Activated naive CD8-positive, alpha-beta T cell treated with anti-CD3 and anti-CD28 coated beads for 36 hours (primary cell): ENCODE results near the gene ABI3BP. TPM values are rescaled to one million over a fixed set of nuclear protein-coding genes. Genes with fewer than 3 reads are reported as not detected.
"Not testable (repeated sequence)": the region's sequence is repeated elsewhere in the genome, so short reads cannot be mapped to it uniquely, and the experiment has no call there.

Experiments
- DNase-seq: peaks from one replicate; pipeline ENCODE4 v3.0.0; 2021
- H3K27ac Mint-ChIP-seq: one replicate; pipeline ENCODE4 v1.8.0; 2022; ENCODE audit warnings: mild to moderate bottlenecking, moderate library complexity, mixed read lengths
- H3K27me3 Mint-ChIP-seq: one replicate; pipeline ENCODE4 v1.8.0; 2022; ENCODE audit warnings: mild to moderate bottlenecking, mixed read lengths
- H3K36me3 Mint-ChIP-seq: one replicate; pipeline ENCODE4 v1.8.0; 2021; ENCODE audit warnings: mild to moderate bottlenecking, mixed read lengths
- H3K4me1 Mint-ChIP-seq: one replicate; pipeline ENCODE4 v1.8.0; 2021; ENCODE audit warnings: mixed read lengths
- H3K4me3 Mint-ChIP-seq: one replicate; pipeline ENCODE4 v1.8.0; 2022; ENCODE audit warnings: mild to moderate bottlenecking, moderate library complexity, mixed read lengths
- H3K9me3 Mint-ChIP-seq: one replicate; pipeline ENCODE4 v1.8.0; 2022; ENCODE audit warnings: mixed read lengths
- total RNA-seq, 2 experiments: library from RNA; stranded (reverse); gene quantifications; one replicate each; pipeline ENCODE4 v1.2.3, GENCODE V29; 2021

ABI3BP gene
- total RNA-seq, 2 experiments from 2014 or later: 0.12 to 0.14 TPM

DNA sequence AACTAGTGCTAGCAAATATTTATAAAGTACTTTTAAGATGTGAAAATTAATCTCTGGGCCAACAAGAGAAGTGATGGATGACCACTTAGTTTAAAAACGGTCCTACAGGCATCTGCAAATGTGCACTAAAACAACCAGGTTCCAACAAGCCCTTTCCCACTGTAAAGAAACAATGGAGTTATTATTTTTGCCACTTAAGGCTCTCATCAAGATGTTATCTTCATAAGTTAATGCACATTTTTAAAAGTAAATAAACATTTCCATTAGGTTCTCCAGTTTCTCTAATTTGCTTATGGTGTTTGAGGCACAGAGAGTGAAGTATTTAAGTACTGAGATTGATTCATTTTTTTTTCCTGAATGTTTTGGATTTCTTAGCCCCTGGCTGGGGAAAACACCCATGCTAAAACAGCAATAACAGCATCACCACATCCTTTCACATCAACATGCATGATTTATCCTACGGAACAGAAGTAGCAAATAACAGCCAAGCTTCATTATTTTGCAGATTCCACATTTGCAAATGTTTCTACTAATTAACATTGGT, 20.8 kb downstream of the ABI3BP start:
- DNase-seq: no peak
- Mint-ChIP-seq H3K27me3 (no peaks in the 10 kb centered on the region), H3K9me3 (no peaks in the 10 kb centered on the region), H3K27ac (no peak overlapping the region), H3K36me3 (no peaks in the 10 kb centered on the region), H3K4me3 (no peak overlapping the region), H3K4me1 (no peaks in the 10 kb centered on the region)

DNA sequence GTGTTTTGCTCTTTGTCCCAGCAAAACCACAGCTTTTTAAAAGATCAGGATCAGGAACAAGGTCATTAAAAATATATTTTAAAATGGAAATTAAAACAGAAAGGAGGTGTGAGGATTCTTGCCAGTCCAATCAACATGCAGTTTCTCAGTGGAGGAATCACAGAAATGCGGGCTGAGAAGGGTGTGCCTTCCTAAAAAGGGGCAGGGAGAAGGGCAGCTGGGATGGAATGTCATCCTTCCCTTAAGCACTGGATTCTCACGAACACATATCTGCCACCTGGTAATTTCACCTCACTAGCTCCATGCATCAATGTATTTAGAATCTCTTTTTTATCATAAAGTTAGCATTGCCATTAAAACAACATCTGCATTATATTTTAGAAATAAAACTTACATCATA, 21.4 kb downstream of the ABI3BP start:
- H3K27ac Mint-ChIP-seq: no peak overlapping the region
- no peak for DNase-seq
- no peaks in the 10 kb centered on the region for H3K4me1 Mint-ChIP-seq
- H3K27me3 Mint-ChIP-seq: no peaks in the 10 kb centered on the region
- H3K36me3 Mint-ChIP-seq: no peaks in the 10 kb centered on the region
- H3K9me3 Mint-ChIP-seq: no peaks in the 10 kb centered on the region
- H3K4me3 Mint-ChIP-seq: no peak overlapping the region

DNA sequence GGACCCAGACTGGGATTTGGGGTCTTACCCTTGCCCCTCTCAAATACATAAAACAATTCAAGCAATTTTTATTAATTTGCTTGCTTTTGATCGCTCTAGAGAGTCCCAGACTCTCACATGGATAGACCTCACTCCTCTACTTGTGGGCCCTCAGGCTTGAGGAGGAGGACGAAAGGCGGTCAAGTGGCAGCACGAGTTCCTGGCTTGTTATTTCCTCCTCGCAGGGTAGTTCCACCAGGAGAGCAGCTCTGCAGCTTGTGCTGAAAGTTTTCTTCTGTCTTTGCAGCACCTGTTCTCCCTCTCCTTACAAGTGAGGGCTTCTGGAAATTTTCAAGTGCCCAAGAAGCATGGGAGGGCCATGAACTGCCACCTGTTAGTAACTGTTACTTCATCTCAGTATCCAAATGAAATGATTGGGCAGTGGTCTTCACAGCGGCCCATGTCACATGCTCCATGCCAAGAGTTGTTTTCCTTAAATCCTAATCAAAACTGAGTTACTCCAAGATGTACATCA, 22.7 kb downstream of the ABI3BP start:
- Mint-ChIP-seq H3K4me1 (no peaks in the 10 kb centered on the region), H3K4me3 (no peak overlapping the region), H3K9me3 (no peaks in the 10 kb centered on the region), H3K27ac (no peak overlapping the region), H3K36me3 (no peaks in the 10 kb centered on the region), H3K27me3 (no peaks in the 10 kb centered on the region)
- no peak for DNase-seq

DNA sequence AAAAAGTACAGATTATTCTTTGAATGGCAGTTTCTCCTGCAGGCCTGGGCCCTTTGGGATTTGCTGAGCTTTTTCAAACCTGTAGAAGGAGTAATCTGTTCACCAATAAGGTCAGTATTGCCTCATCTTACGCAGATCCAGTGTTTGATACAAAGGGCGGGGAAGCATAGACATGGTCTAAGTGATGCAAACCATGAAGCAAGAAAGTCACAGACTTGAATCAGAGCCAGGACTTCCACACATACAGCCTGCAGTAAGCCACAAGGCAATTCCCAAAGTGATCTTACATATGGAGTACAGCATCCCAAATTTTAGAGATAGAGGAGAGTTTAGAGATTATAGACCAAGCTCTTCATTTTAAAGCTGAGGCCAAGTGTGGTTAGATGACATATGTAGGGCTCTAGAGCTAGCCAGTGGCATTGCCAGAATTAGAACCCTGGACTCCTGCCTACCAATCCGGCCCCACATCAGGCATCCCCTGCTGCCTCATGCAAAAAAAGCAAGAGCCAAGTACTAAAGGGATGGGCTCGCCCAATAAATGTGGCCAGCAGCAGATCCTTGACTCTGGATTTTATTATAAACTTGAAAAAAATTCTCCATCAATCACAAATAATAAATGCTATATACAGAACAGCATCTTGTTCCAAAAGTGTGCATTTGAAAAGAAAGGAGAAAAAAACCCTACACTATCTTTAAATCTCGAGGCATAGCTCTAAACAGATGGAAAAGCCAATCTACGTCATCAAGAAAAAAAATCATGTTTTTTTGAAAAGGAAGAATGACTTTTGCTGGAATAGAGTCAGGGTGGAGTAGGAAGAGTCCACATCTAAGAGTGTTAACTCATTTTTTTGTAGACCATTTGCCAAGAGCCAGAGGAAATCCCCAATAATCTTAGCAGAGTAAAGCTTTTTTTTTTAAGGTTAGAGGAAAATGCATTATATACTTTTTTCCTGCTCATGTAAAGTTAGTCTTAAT, 24.0 kb downstream of the ABI3BP start:
- H3K9me3 Mint-ChIP-seq: no peaks in the 10 kb centered on the region
- H3K4me1 Mint-ChIP-seq: no peaks in the 10 kb centered on the region
- H3K27me3 Mint-ChIP-seq: no peaks in the 10 kb centered on the region
- DNase-seq: no peak
- H3K4me3 Mint-ChIP-seq: no peak overlapping the region
- H3K27ac Mint-ChIP-seq: no peak overlapping the region
- no peaks in the 10 kb centered on the region for H3K36me3 Mint-ChIP-seq

DNA sequence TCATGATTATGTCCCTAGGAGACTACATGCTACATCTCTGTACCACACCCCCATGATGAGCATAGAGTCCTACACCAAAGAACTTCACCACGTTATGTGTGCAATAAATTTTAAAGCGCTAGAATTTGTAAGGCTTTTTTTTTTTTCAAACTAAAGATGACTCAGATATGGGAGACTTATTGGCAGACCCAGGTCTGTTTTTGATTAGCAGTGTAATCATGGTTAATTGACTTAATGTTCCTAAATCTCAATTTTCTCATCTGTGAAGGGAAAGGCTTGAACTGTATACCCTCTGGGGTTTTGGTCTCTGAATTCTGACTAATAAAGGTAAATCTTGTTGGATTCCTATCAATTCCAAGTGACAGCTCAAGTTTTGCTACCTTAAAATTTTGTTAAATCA, 26.4 kb downstream of the ABI3BP start:
- Mint-ChIP-seq H3K36me3 (no peaks in the 10 kb centered on the region), H3K27me3 (no peaks in the 10 kb centered on the region), H3K9me3 (no peaks in the 10 kb centered on the region), H3K4me1 (no peaks in the 10 kb centered on the region), H3K4me3 (no peak overlapping the region), H3K27ac (no peak overlapping the region)
- no peak for DNase-seq

DNA sequence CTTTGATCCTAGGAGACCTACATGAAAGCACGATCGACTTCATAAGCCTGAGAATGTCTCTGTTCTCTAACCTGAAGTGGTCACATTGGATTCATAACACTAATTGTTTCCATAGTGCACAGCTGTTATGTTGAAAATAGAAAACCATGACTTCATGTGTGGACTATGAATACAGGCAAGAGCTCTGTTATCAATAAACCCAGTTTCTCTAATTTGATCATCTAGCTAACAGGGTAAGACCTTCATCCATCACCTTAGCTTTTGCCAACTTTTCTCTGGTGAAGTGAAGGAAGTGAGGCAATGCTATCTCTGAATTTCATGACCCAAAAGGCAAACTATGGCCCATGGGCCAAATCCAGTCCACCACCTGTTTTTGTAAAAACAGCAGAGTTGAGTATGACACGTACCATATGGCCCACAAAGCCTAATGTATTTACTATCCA, 27.2 kb downstream of the ABI3BP start:
- Mint-ChIP-seq H3K4me3 (no peak overlapping the region), H3K36me3 (no peaks in the 10 kb centered on the region), H3K4me1 (no peaks in the 10 kb centered on the region), H3K27me3 (no peaks in the 10 kb centered on the region), H3K27ac (no peak overlapping the region), H3K9me3 (no peaks in the 10 kb centered on the region)
- DNase-seq: no peak

DNA sequence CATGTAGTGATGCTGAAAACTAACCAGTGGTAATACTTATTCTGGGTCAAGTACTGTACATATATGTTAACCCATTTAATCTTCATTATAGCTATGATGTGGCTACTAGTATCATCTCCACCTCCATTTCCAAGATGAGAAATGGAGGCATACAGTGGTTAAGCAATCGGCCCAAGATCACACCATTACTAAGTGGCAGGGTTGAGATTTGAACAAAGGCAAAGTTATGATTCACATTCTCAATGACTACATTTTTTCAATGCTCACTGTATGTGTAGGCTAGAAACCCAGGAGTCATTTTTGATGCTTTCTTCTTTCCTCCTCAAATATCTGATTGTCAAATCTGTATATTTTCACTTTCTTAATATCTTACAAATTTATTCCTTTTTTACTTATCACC, 30.2 kb downstream of the ABI3BP start:
- no peaks in the 10 kb centered on the region for H3K4me1 Mint-ChIP-seq
- no peaks in the 10 kb centered on the region for H3K36me3 Mint-ChIP-seq
- no peak overlapping the region for H3K27ac Mint-ChIP-seq
- H3K9me3 Mint-ChIP-seq: peaks cover 4% of the 10 kb centered on the region
- H3K27me3 Mint-ChIP-seq: no peaks in the 10 kb centered on the region
- H3K4me3 Mint-ChIP-seq: no peak overlapping the region
- no peak for DNase-seq

DNA sequence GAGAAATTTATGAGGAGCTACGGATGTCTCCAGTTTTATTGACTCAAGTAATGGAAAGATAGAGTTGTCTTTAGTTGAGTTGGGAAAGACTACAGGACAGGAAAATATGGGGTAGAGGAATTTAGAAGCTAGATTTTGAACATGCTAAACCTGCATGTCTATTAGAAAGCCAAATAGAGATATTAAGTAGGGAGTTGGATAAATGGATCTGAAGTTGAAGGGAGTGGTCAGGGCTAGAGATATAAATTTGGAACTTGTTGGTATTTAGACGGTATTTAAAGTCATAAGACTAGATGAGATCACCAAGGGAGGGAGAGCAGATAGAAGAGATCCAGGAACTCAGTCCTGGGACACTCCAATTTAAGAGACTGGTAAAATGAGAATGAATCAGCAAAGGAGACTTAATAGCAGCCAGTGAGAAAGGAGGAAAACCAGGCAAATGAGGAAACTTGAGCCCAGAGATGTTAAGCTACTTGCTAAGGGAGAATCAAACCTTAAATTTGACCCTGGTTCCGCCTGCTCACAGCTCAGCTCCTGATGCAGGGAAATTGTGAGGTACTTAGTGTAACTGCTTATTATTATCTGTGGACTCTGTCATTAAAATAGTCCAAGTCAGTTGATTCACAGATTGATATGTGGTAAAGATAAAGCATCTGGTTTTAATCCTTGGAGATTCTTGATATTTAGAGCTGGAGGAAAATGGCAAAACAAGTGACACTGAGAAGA, 35.8 kb downstream of the ABI3BP start:
- Mint-ChIP-seq H3K4me3 (no peak overlapping the region), H3K36me3 (no peaks in the 10 kb centered on the region), H3K27me3 (peaks cover 12% of the 10 kb centered on the region)

DNA sequence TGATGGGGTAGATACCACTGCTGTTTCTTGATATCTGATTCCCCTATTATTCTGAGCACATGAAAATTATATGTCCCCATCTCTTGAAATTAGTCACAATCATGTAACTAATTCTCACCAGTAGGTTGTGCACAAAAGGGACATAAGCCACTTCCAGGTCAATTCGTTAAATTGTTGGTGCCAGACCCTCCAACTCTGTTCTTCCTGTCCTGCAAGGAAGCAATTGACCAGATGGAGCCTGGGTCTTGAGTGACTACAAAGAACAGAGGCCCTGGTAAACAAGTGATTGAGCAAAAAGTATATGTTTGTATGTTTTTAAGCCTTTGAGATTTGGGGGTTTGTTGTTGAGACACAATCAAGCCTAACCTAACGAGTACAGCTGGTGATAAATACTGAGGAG, 36.9 kb downstream of the ABI3BP start:
- Mint-ChIP-seq H3K4me3 (no peak overlapping the region), H3K4me1 (no peaks in the 10 kb centered on the region), H3K27ac (no peak overlapping the region), H3K27me3 (peaks cover 12% of the 10 kb centered on the region), H3K36me3 (no peaks in the 10 kb centered on the region), H3K9me3 (peaks cover 4% of the 10 kb centered on the region)
- DNase-seq: no peak

More for the DNA sequence above, 35.8 kb downstream of the ABI3BP start:
- Mint-ChIP-seq H3K9me3 (peaks cover 4% of the 10 kb centered on the region), H3K4me1 (no peaks in the 10 kb centered on the region), H3K27ac (no peak overlapping the region)
- no peak for DNase-seq

DNA sequence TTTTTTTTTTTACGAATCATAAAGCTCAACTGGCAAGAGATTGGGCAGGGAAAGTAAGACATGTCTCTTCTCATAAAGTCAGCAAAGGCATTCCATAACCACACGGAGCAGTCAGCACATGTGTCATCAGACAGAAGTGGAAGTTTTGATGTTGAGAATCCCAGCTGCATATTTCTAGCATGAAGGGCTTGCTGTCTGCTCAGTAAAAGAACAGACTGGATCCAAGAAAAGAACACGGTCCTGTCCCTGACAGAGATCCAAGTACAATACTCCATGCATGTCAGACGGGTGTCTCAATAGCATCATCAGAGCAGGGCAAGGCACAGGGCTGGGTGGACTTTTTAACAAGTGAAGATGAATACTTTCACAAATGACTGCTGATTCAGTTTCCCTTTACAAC, 38.2 kb downstream of the ABI3BP start:
- Mint-ChIP-seq H3K4me1 (no peaks in the 10 kb centered on the region), H3K27ac (no peak overlapping the region), H3K4me3 (no peak overlapping the region), H3K27me3 (peaks cover 12% of the 10 kb centered on the region), H3K9me3 (peaks cover 3% of the 10 kb centered on the region), H3K36me3 (no peaks in the 10 kb centered on the region)
- no peak for DNase-seq

DNA sequence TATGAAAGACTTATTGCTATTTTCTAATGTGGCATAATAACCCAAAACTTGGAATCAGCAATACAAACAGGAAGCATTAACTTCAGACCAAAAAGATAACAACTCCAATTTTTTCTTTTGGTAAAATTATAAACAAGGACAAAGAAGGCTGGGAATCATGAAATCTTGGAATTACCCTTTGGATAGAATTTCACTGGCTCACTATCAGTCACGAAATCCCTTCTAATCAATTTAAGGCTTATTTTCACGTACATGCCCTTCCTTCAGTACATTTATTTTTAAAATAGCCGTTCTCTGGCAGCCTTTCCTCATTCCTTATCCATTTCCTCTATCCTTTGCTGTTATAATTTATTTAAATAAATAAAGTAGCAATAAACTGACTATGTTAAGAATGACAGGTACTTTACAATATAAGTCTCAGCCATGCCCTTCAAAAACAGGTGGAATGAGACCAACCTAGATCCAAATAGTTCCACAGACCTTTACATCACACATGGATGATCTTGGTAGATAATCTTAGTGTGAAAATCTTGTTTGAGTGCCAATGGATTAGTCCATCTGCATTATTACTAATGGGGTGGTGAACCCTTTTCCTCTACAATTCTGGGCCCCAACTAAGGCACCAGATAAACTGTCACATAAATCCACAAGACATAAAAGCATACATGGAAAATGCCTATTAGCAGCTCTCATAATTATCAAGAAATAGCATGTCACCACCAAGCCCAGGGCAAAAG, 38.9 kb downstream of the ABI3BP start:
- Mint-ChIP-seq H3K36me3 (no peaks in the 10 kb centered on the region), H3K4me1 (no peaks in the 10 kb centered on the region), H3K4me3 (no peak overlapping the region), H3K27me3 (peaks cover 12% of the 10 kb centered on the region), H3K9me3 (no peaks in the 10 kb centered on the region), H3K27ac (no peak overlapping the region)
- no peak for DNase-seq

DNA sequence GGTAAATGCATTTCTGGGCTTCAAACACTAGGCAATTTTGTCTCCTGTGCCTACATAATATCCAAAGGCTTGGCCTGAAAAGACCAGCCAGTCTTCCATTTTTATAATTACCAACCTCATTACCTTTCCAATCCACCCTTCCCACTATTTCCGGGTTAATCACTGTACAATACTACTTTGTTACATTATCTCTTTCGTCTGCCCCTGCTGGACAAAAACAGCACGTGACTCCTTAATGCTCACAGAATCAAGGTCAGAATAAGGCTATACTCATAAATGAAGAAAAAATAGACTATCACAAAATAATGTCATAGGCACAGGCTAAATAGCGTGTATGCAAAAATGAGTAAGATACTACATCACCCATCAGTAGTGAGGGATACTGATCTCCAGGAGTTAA, 40.1 kb downstream of the ABI3BP start:
- peaks cover 12% of the 10 kb centered on the region for H3K27me3 Mint-ChIP-seq
- no peak overlapping the region for H3K27ac Mint-ChIP-seq
- H3K4me1 Mint-ChIP-seq: no peaks in the 10 kb centered on the region
- DNase-seq: no peak
- H3K36me3 Mint-ChIP-seq: no peaks in the 10 kb centered on the region
- no peaks in the 10 kb centered on the region for H3K9me3 Mint-ChIP-seq
- no peak overlapping the region for H3K4me3 Mint-ChIP-seq

DNA sequence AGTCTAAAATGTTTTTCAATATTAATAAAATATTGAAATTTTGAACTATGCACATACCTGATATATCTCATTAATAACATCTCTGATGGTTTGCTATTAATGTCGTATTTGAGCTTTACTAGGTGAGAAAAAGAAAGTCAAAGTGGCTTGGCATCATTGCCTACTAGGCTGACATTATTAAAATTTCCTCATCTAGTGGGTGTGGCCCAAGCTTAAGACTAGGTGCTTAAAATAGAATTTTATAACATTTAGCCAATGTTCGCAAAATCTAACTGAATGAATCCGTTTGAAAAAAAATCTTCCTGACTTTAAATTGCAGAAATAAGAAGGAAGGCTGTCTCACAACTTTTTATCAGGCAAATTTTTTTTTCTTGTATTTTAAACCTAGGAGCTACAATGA, 46.1 kb downstream of the ABI3BP start:
- Mint-ChIP-seq H3K4me3 (no peak overlapping the region), H3K36me3 (no peaks in the 10 kb centered on the region), H3K27ac (no peak overlapping the region), H3K27me3 (peaks cover 6% of the 10 kb centered on the region), H3K9me3 (no peaks in the 10 kb centered on the region), H3K4me1 (no peaks in the 10 kb centered on the region)
- DNase-seq: no peak

DNA sequence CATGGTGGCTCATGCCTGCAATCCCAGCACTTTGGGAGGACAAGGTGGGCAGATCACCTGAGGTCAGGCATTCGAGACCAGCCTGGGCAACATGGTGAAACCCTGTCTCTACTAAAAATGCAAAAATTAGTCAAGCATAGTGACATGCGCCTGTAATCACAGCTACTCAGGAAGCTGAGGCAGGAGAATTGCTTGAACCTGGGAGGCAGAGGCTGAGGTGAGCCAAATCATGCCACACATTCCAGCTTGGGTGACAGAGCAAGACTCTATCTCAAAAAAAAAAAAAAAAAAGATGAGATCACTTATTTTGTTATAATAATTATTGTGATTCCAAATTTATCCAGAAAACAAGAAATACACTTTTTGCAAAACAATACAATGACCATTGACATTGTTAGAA, 47.1 kb downstream of the ABI3BP start:
- not testable (repeated sequence) for H3K4me1 Mint-ChIP-seq, H3K9me3 Mint-ChIP-seq

DNA sequence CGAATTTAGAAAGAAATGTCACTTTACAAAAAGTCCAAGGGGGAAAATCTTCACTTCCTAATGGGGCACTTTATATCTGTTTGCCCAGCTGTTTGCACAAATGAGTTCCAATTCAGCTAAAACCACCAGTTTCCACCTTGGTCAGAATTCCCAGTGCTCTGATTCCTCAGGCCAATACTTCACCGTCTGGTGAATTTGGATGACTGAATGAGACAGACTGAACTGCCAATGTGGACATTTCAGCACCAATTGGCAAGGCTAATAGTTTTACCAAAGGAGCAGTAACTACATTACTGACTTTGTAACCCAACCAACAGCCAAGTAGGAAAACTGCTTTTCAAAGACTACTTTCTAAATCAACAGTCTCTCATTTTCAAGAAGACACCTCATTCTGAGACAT, 51.8 kb downstream of the ABI3BP start:
- Mint-ChIP-seq H3K27me3 (peaks cover 14% of the 10 kb centered on the region), H3K9me3 (no peaks in the 10 kb centered on the region), H3K27ac (no peak overlapping the region), H3K4me1 (no peaks in the 10 kb centered on the region), H3K36me3 (no peaks in the 10 kb centered on the region), H3K4me3 (no peak overlapping the region)
- no peak for DNase-seq

More for the DNA sequence above, 47.1 kb downstream of the ABI3BP start:
- H3K4me3 Mint-ChIP-seq, H3K27me3 Mint-ChIP-seq, H3K36me3 Mint-ChIP-seq, H3K27ac Mint-ChIP-seq, DNase-seq: not testable (repeated sequence)
